ENCODE measurements around the gene CYB5R4. TPM values are rescaled to one million over a fixed set of nuclear protein-coding genes. Genes with fewer than 3 reads are reported as not detected.

The CYB5R4 gene
- total and polyA plus RNA-seq, 2 of the 8 experiments (the other 6 are each of a cell fraction or from before 2014, with no cell fraction given): 2.8 to 14.6 TPM

- Histone ChIP-seq H3K79me2 (ENCODE audit: control insufficient read depth in 1 of 2, insufficient read depth in 2 of 2, low read length in 2 of 2) (peaks cover 0 to 5% of the 10 kb centered on the region in 2 experiments; a peak in 1 of 4 replicates), H3K23me2 (ENCODE audit: low read depth, low read length) (no peaks in the 10 kb centered on the region), H3K23ac (ENCODE audit: insufficient read length) (no peak overlapping the region), H2AFZ (ENCODE audit: low read length) (no peak overlapping the region), H4K20me1 (replicated peaks in 1 of 2; ENCODE audit: control insufficient read depth in 1 of 2, insufficient read depth in 2 of 2, low read length in 2 of 2) (no peaks in the 10 kb centered on the region), H2BK15ac (ENCODE audit: low read length) (no peak overlapping the region), H3K9ac (replicated peaks in 1 of 4; ENCODE audit: extremely low read depth in 1 of 4, low read depth in 3 of 4, low read length in 3 of 4) (no peak overlapping the region), H3K4me3 (ENCODE audit: extremely low read depth in 1 of 4, insufficient read depth in 2 of 4, low read depth in 3 of 4, low read length in 4 of 4) (no peak overlapping the region), H3K18ac (ENCODE audit: extremely low read depth, low read length) (no peak overlapping the region), H3K36me3 (ENCODE audit: control insufficient read depth in 2 of 4, insufficient read depth in 4 of 4, low read length in 3 of 4) (no peaks in the 10 kb centered on the region), H2BK5ac (ENCODE audit: low read depth, low read length) (no peak overlapping the region), H2AK5ac (ENCODE audit: low read depth, low read length) (no peak overlapping the region), H3K4ac (replicated peaks; ENCODE audit: insufficient read length, low read depth, low read length) (no peak overlapping the region), H3K79me1 (ENCODE audit: low read depth, low read length) (no peaks in the 10 kb centered on the region), H3K14ac (ENCODE audit: insufficient read length) (no peak overlapping the region), H3K27me3 (replicated peaks in 1 of 4; ENCODE audit: control insufficient read depth in 3 of 4, extremely low read depth in 1 of 4, insufficient read depth in 3 of 4, low read length in 3 of 4) (no peaks in the 10 kb centered on the region), H2BK120ac (replicated peaks; ENCODE audit: low read depth, low read length) (no peak overlapping the region), H2BK12ac (ENCODE audit: low read depth, low read length) (no peak overlapping the region), H4K5ac (ENCODE audit: insufficient read length, low read depth, low read length) (no peak overlapping the region), H3K56ac (replicated peaks; ENCODE audit: insufficient read length, low read depth, low read length) (no peak overlapping the region), H3K4me1 (replicated peaks in 1 of 4; ENCODE audit: control insufficient read depth in 3 of 4, insufficient read depth in 4 of 4, low read length in 3 of 4) (peaks cover 0 to 4% (median under 1%) of the 10 kb centered on the region in 4 experiments; a peak in 2 of 7 replicates), H2BK20ac (ENCODE audit: low read length) (no peak overlapping the region), H4K8ac (ENCODE audit: extremely low read depth, insufficient read depth, low read length) (no peak overlapping the region), H3K4me2 (ENCODE audit: insufficient read depth in 1 of 2, low read depth in 2 of 2, low read length in 2 of 2) (no peak overlapping the region), H3K27ac (ENCODE audit: low read depth, low read length) (no peak overlapping the region), H3K9me3 (ENCODE audit: insufficient read depth in 2 of 2, low read depth in 1 of 2, low read length in 1 of 2) (no peaks in the 10 kb centered on the region), H4K91ac (replicated peaks; ENCODE audit: insufficient read length, low read length) (no peak overlapping the region)
- FAIRE-seq (no peak), DNase-seq (ENCODE audit: low read depth in 1 of 2, low spot score in 2 of 2) (no peak)
- CTCF ChIA-PET (ENCODE audit: partially characterized antibody): no interaction called here
- POLR2A ChIA-PET (ENCODE audit: partially characterized antibody): no interaction called here
- TF ChIP-seq EP300 (IDR thresholded peaks at IDR 0.05; ENCODE audit: borderline replicate concordance in 1 of 2, low read depth in 2 of 2, low read length in 2 of 2) (no peak), FOSL1 (IDR thresholded peaks at IDR 0.05; ENCODE audit: insufficient read depth, low read depth, low read length) (no peak), BRCA1 (IDR thresholded peaks at IDR 0.05; ENCODE audit: low read depth, low read length) (no peak), ASH2L (IDR thresholded peaks at IDR 0.05; ENCODE audit: low read length) (no peak), JUND (IDR thresholded peaks at IDR 0.05; ENCODE audit: low read length) (no peak), KDM5A (IDR thresholded peaks at IDR 0.05; ENCODE audit: low read length) (no peak), TBP (IDR thresholded peaks at IDR 0.05; ENCODE audit: low read depth, low read length) (no peak), CTBP2 (IDR thresholded peaks at IDR 0.05; ENCODE audit: borderline replicate concordance, insufficient read depth, insufficient read length, low read length) (no peak), ATF2 (IDR thresholded peaks at IDR 0.05; ENCODE audit: low read length) (no peak), KDM4A (IDR thresholded peaks at IDR 0.05; ENCODE audit: low read depth, low read length, severe bottlenecking) (no peak), GABPA (IDR thresholded peaks at IDR 0.05; ENCODE audit: borderline replicate concordance, insufficient read depth, low read length) (no peak), SAP30 (IDR thresholded peaks at IDR 0.05; ENCODE audit: insufficient read depth, insufficient replicate concordance, low read length) (no peak), HDAC2 (IDR thresholded peaks at IDR 0.05; ENCODE audit: borderline replicate concordance in 1 of 2, low read depth in 2 of 2, low read length in 2 of 2) (no peak)
Observed at GRCh38 chr6:83873869-83874268, 14.4 kb downstream of the CYB5R4 start.
